ENCODE data around the gene LLGL1. TPM values are rescaled to one million over a fixed set of nuclear protein-coding genes. Genes with fewer than 3 reads are reported as not detected.

Gene LLGL1
- total RNA-seq, 1 donor from 2014 or later, result 43.5 TPM

- Mint-ChIP-seq H3K27ac (ENCODE audit: unreplicated experiment) (peak overlapping the region; percentile 26), H3K27me3 (ENCODE audit: low read depth, unreplicated experiment) (no peaks in the 10 kb centered on the region), H3K4me3 (ENCODE audit: unreplicated experiment) (peak overlapping the region; percentile 69), H3K4me1 (ENCODE audit: low read depth, unreplicated experiment) (peaks cover 5% of the 10 kb centered on the region), H3K9me3 (ENCODE audit: unreplicated experiment) (no peaks in the 10 kb centered on the region), H3K36me3 (ENCODE audit: low read depth, unreplicated experiment) (peaks cover 26% of the 10 kb centered on the region)
- FAIRE-seq, result no peak
- Histone ChIP-seq H3K4me2 (ENCODE audit: low read length) (no peak overlapping the region), H4K20me1 (ENCODE audit: insufficient read depth, low read length) (peaks cover 70% of the 10 kb centered on the region), H3K4me3 (ENCODE audit: insufficient read depth, low read depth, low read length) (no peak overlapping the region), H3K4me1 (ENCODE audit: insufficient read depth, low read length) (peaks cover 7% of the 10 kb centered on the region), H2AFZ (ENCODE audit: low read depth, low read length) (no peak overlapping the region), H3K27me3 (ENCODE audit: insufficient read depth, low read length) (no peaks in the 10 kb centered on the region), H3K27ac (ENCODE audit: low read depth, low read length) (no peak overlapping the region), H3K9me3 (ENCODE audit: insufficient read depth, low read depth, low read length) (no peaks in the 10 kb centered on the region), H3K36me3 (ENCODE audit: insufficient read depth, low read length) (peaks cover 32% of the 10 kb centered on the region), H3K79me2 (ENCODE audit: insufficient read depth, low read length) (no peaks in the 10 kb centered on the region), H3K9ac (ENCODE audit: low read length) (no peak overlapping the region)
- DNase-seq (ENCODE audit: low read depth), result no peak
- no peak for TF ChIP-seq CTCF (IDR thresholded peaks at IDR 0.05; ENCODE audit: insufficient read depth, low read depth, low read length)
- TF ChIP-seq EZH2 (IDR thresholded peaks at IDR 0.05; ENCODE audit: insufficient read depth, low read length), result no peak
These were observed 21.6 kb downstream of the LLGL1 start for GRCh38 chr17:18246880-18247612.

GRCh38 chr17:18247613-18248001 lies 22.2 kb downstream of the LLGL1 start:
- peaks cover 5% of the 10 kb centered on the region for H3K4me1 Mint-ChIP-seq (ENCODE audit: low read depth, unreplicated experiment)
- Histone ChIP-seq H3K27ac (ENCODE audit: low read depth, low read length) (no peak overlapping the region), H3K4me1 (ENCODE audit: insufficient read depth, low read length) (peaks cover 7% of the 10 kb centered on the region), H3K9me3 (ENCODE audit: insufficient read depth, low read depth, low read length) (no peaks in the 10 kb centered on the region), H3K9ac (ENCODE audit: low read length) (no peak overlapping the region), H4K20me1 (ENCODE audit: insufficient read depth, low read length) (peaks cover 75% of the 10 kb centered on the region), H2AFZ (ENCODE audit: low read depth, low read length) (no peak overlapping the region), H3K36me3 (ENCODE audit: insufficient read depth, low read length) (peaks cover 33% of the 10 kb centered on the region), H3K79me2 (ENCODE audit: insufficient read depth, low read length) (no peaks in the 10 kb centered on the region), H3K4me3 (ENCODE audit: insufficient read depth, low read depth, low read length) (no peak overlapping the region), H3K4me2 (ENCODE audit: low read length) (no peak overlapping the region), H3K27me3 (ENCODE audit: insufficient read depth, low read length) (no peaks in the 10 kb centered on the region)
- no peak overlapping the region for H3K4me3 Mint-ChIP-seq (ENCODE audit: unreplicated experiment)
- DNase-seq (ENCODE audit: low read depth) (no peak), FAIRE-seq (no peak)
- peaks cover 29% of the 10 kb centered on the region for H3K36me3 Mint-ChIP-seq (ENCODE audit: low read depth, unreplicated experiment)
- H3K27me3 Mint-ChIP-seq (ENCODE audit: low read depth, unreplicated experiment), result no peaks in the 10 kb centered on the region
- H3K9me3 Mint-ChIP-seq (ENCODE audit: unreplicated experiment), result no peaks in the 10 kb centered on the region
- no peak for TF ChIP-seq EZH2 (IDR thresholded peaks at IDR 0.05; ENCODE audit: insufficient read depth, low read length)
- no peak for TF ChIP-seq CTCF (IDR thresholded peaks at IDR 0.05; ENCODE audit: insufficient read depth, low read depth, low read length)
- peak overlapping the region; percentile 53 for H3K27ac Mint-ChIP-seq (ENCODE audit: unreplicated experiment)

- Mint-ChIP-seq H3K4me1 (ENCODE audit: low read depth, unreplicated experiment) (peaks cover 5% of the 10 kb centered on the region), H3K27me3 (ENCODE audit: low read depth, unreplicated experiment) (no peaks in the 10 kb centered on the region), H3K27ac (ENCODE audit: unreplicated experiment) (peak overlapping the region; percentile 53), H3K9me3 (ENCODE audit: unreplicated experiment) (no peaks in the 10 kb centered on the region), H3K4me3 (ENCODE audit: unreplicated experiment) (peak overlapping the region; percentile 54), H3K36me3 (ENCODE audit: low read depth, unreplicated experiment) (peaks cover 30% of the 10 kb centered on the region)
- H3K4me3 ChIP-seq (ENCODE audit: insufficient read depth, low read depth, low read length), result no peak overlapping the region
- H3K27ac ChIP-seq (ENCODE audit: low read depth, low read length), result no peak overlapping the region
- H4K20me1 ChIP-seq (ENCODE audit: insufficient read depth, low read length), result peaks cover 77% of the 10 kb centered on the region
- FAIRE-seq (no peak), DNase-seq (ENCODE audit: low read depth) (peak; percentile 38)
- H3K79me2 ChIP-seq (ENCODE audit: insufficient read depth, low read length), result peaks cover 2% of the 10 kb centered on the region
- no peak overlapping the region for H2AFZ ChIP-seq (ENCODE audit: low read depth, low read length)
- peaks cover 7% of the 10 kb centered on the region for H3K4me1 ChIP-seq (ENCODE audit: insufficient read depth, low read length)
- no peaks in the 10 kb centered on the region for H3K9me3 ChIP-seq (ENCODE audit: insufficient read depth, low read depth, low read length)
- peaks cover 33% of the 10 kb centered on the region for H3K36me3 ChIP-seq (ENCODE audit: insufficient read depth, low read length)
- no peak overlapping the region for H3K4me2 ChIP-seq (ENCODE audit: low read length)
- no peak overlapping the region for H3K9ac ChIP-seq (ENCODE audit: low read length)
- H3K27me3 ChIP-seq (ENCODE audit: insufficient read depth, low read length), result no peaks in the 10 kb centered on the region
- TF ChIP-seq EZH2 (IDR thresholded peaks at IDR 0.05; ENCODE audit: insufficient read depth, low read length), result no peak
- TF ChIP-seq CTCF (IDR thresholded peaks at IDR 0.05; ENCODE audit: insufficient read depth, low read depth, low read length), result peak; percentile 67
These were observed 22.9 kb downstream of the LLGL1 start for GRCh38 chr17:18248300-18248731.

All from astrocyte (in vitro differentiated cells and primary cell).